Activated CD8-positive, alpha-beta memory T cell treated with anti-CD3 and anti-CD28 coated beads, Interleukin-2, amount 50 U/mL, for 1 hour (primary cell): ENCODE results near the gene PSMD2.
A peak's percentile ranks its signal among the peaks of the same experiment; 100 is the strongest.

Source experiments
- DNase-seq: peaks from one replicate; pipeline ENCODE4 v3.0.0-alpha.2; 2020; ENCODE audit errors: extremely low read depth

The PSMD2 gene

GRCh38 chr3:184317201-184317600 lies 18.2 kb downstream of the PSMD2 start:
- DNase-seq = no peak

GRCh38 chr3:184320104-184320445 lies 21.0 kb downstream of the PSMD2 start:
- no peak for DNase-seq

- DNase-seq = no peak
Measured at GRCh38 chr3:184321666-184322065, 22.6 kb downstream of the PSMD2 start.

GRCh38 chr3:184322731-184323487 lies 23.9 kb downstream of the PSMD2 start:
- no peak for DNase-seq

GRCh38 chr3:184323696-184324095 lies 24.7 kb downstream of the PSMD2 start:
- no peak for DNase-seq

GRCh38 chr3:184325269-184325668 lies 26.2 kb downstream of the PSMD2 start:
- no peak for DNase-seq

- DNase-seq = no peak
Measured at GRCh38 chr3:184325715-184326369, 26.8 kb downstream of the PSMD2 start.

- no peak for DNase-seq
Measured at GRCh38 chr3:184327171-184327570, 28.1 kb downstream of the PSMD2 start.

GRCh38 chr3:184328516-184328915 lies 29.5 kb downstream of the PSMD2 start:
- no peak for DNase-seq

GRCh38 chr3:184332370-184333090 lies 33.5 kb downstream of the PSMD2 start:
- no peak for DNase-seq

- no peak for DNase-seq
Measured at GRCh38 chr3:184333190-184333589, 34.1 kb downstream of the PSMD2 start.

GRCh38 chr3:184333700-184334099 lies 34.7 kb downstream of the PSMD2 start:
- DNase-seq = no peak

GRCh38 chr3:184334470-184335158 lies 35.6 kb downstream of the PSMD2 start:
- no peak for DNase-seq

- DNase-seq = no peak
Measured at GRCh38 chr3:184335291-184335660, 36.2 kb downstream of the PSMD2 start.

- peak; percentile 64 for DNase-seq
Measured at GRCh38 chr3:184335661-184336546, 36.9 kb downstream of the PSMD2 start.

- no peak for DNase-seq
Measured at GRCh38 chr3:184336547-184337398, 37.7 kb downstream of the PSMD2 start.

GRCh38 chr3:184337399-184337714 lies 38.3 kb downstream of the PSMD2 start, which contains the start of gene FAM131A:
FAM131A (plus strand) TSS chr3:184337600; CDS start chr3:184337631, 31 bp downstream.
- DNase-seq = no peak

- no peak for DNase-seq
Measured at GRCh38 chr3:184337981-184338380, 38.9 kb downstream of the PSMD2 start.

- no peak for DNase-seq
Measured at GRCh38 chr3:184338511-184338945, 39.5 kb downstream of the PSMD2 start.

- DNase-seq = no peak
Measured at GRCh38 chr3:184339001-184339400, 40.0 kb downstream of the PSMD2 start.
